GM12878 (cell line): Measurements from ENCODE around the gene APOH. TPM values are rescaled to one million over a fixed set of nuclear protein-coding genes. Genes with fewer than 3 reads are reported as not detected.

Experiments
- ATAC-seq: fragments of 200-7000 bp; cut with Tn5 transposase; 3 replicates; pipeline ENCODE4 v1.9.1; 2020; ENCODE audit warnings: mild to moderate bottlenecking, moderate library complexity
- BruUV-seq: library from RNA; stranded (reverse); fragments of 400-500 nt; replicated peaks from 2 replicates; lab custom pipeline; 2021; lab: Mats Ljungman, UMichigan
- CTCF ChIA-PET: fragments of 300-600 bp; sonication (Branson Sonifier 250); formaldehyde crosslinking; extraction: SDS; loops from one replicate; lab custom pipeline; 2021; ENCODE audit warnings: inconsistent platforms; lab: Yijun Ruan, JAX
- POLR2A ChIA-PET: fragments of 350-600 bp; formaldehyde crosslinking; extraction: SDS; loops from one replicate; lab custom pipeline; 2021; ENCODE audit warnings: inconsistent platforms; lab: Charles Lee
- RAD21 ChIA-PET: fragments of 300-600 bp; sonication (Branson Sonifier 250); formaldehyde crosslinking; loops from one replicate; lab custom pipeline; 2023; ENCODE audit warnings: antibody characterized with exemption; ENCODE audit not compliant: unreplicated experiment; lab: Charles Lee
- SMC1A ChIA-PET: fragments of 300-600 bp; sonication (Branson Sonifier 250); formaldehyde crosslinking; loops from one replicate; lab custom pipeline; 2023; ENCODE audit not compliant: unreplicated experiment, uncharacterized antibody; lab: Charles Lee
- DNase-seq: peaks from one replicate; pipeline ENCODE4 v3.0.0-alpha.2; 2011; ENCODE audit warnings: low read depth, low spot score
- FAIRE-seq: peaks from 3 replicates; lab custom pipeline; 2011; peaks lifted over from hg19 to GRCh38; lab: Jason Lieb, UNC
- H2AFZ ChIP-seq: 2 replicates; pipeline ENCODE4 v1.6.0; 2011; ENCODE audit warnings: low read depth, low read length, control low read depth; ENCODE audit not compliant: control insufficient read depth
- H3K27ac ChIP-seq: 2 replicates; pipeline ENCODE4 v1.5.1; 2011; ENCODE audit warnings: control low read depth; ENCODE audit not compliant: control insufficient read depth, insufficient read depth
- H3K27me3 ChIP-seq, 2 experiments: replicated peaks in 1 of 2; 2 replicates each; pipeline versions ENCODE4 v1.6.0 to v1.6.1; 2011; ENCODE audit warnings: low read length in 1 of 2; ENCODE audit not compliant: control insufficient read depth in 2 of 2, insufficient read depth in 2 of 2
- H3K36me3 ChIP-seq, 2 experiments: 2 replicates each; pipeline ENCODE4 v1.5.1; 2011; ENCODE audit warnings: low read length in 1 of 2; ENCODE audit not compliant: control insufficient read depth in 2 of 2, insufficient read depth in 2 of 2
- H3K4me1 ChIP-seq: 2 replicates; pipeline ENCODE4 v1.6.1; 2011; ENCODE audit warnings: mild to moderate bottlenecking, low read length, moderate library complexity, mixed read lengths; ENCODE audit not compliant: control insufficient read depth, insufficient read depth
- H3K4me2 ChIP-seq: 2 replicates; pipeline ENCODE4 v1.6.0; 2011; ENCODE audit warnings: control low read depth; ENCODE audit not compliant: control insufficient read depth, insufficient read depth
- H3K4me3 ChIP-seq: fragments of 200-600 bp; sonication (generic); 2 replicates; pipeline ENCODE4 v1.5.1; 2016
- H3K79me2 ChIP-seq: 2 replicates; pipeline ENCODE4 v1.6.0; 2011; ENCODE audit warnings: low read length; ENCODE audit not compliant: control insufficient read depth, insufficient read depth
- H3K9ac ChIP-seq: 2 replicates; pipeline ENCODE4 v1.8.0; 2011; ENCODE audit warnings: low read length, control low read depth, mixed read lengths; ENCODE audit not compliant: control insufficient read depth, insufficient read depth
- H3K9me3 ChIP-seq: replicated peaks from 3 replicates; pipeline ENCODE4 v1.5.1; 2011; ENCODE audit warnings: mild to moderate bottlenecking, low read length; ENCODE audit not compliant: control insufficient read depth, insufficient read depth
- H4K20me1 ChIP-seq: 2 replicates; pipeline ENCODE4 v1.6.0; 2011; ENCODE audit not compliant: control insufficient read depth, insufficient read depth
- ASH2L ChIP-seq: fragments of 300-600, 200-600 bp; sonication (generic); IDR thresholded peaks from 2 replicates; pipeline ENCODE4 v1.6.1; 2017; ENCODE audit warnings: low read depth, mild to moderate bottlenecking, borderline replicate concordance
- CBX3 ChIP-seq: fragments of 200-600 bp; sonication (generic); IDR thresholded peaks from 2 replicates; pipeline ENCODE4 v1.6.1; 2016; ENCODE audit warnings: low read depth, borderline replicate concordance
- CBX5 ChIP-seq: sonication (generic); IDR thresholded peaks from 2 replicates; pipeline ENCODE4 v1.6.1; 2016; ENCODE audit warnings: low read depth, moderate library complexity, mild to moderate bottlenecking, inconsistent platforms
- DPF2 ChIP-seq: fragments of 450-650 bp; IDR thresholded peaks from 2 replicates; pipeline ENCODE4 v1.6.1; 2017; ENCODE audit warnings: mild to moderate bottlenecking
- GATAD2B ChIP-seq: fragments of 450-650 bp; conservative IDR thresholded peaks from 2 replicates; pipeline ENCODE4 v1.6.1; 2017; ENCODE audit warnings: low read depth, mild to moderate bottlenecking, moderate library complexity
- NFYB ChIP-seq: IDR thresholded peaks from 2 replicates; pipeline ENCODE4 v1.6.1; 2011; ENCODE audit warnings: low read depth, mild to moderate bottlenecking, low read length, improper control_type of control experiment, moderate library complexity; ENCODE audit not compliant: insufficient read depth
- PKNOX1 ChIP-seq: fragments of 450-650 bp; IDR thresholded peaks from 2 replicates; pipeline ENCODE4 v1.6.1; 2016; ENCODE audit warnings: mild to moderate bottlenecking
- RBBP5 ChIP-seq: fragments of 200-600 bp; sonication (generic); conservative IDR thresholded peaks from 2 replicates; pipeline ENCODE4 v1.6.1; 2016
- RCOR1 ChIP-seq: conservative IDR thresholded peaks from 2 replicates; pipeline ENCODE4 v1.6.1; 2012; ENCODE audit warnings: low read depth, low read length, improper control_type of control experiment
- SMC3 ChIP-seq: IDR thresholded peaks from 2 replicates; pipeline ENCODE4 v1.6.1; 2011; ENCODE audit warnings: low read length, improper control_type of control experiment, borderline replicate concordance
- SRF ChIP-seq, 2 experiments: IDR thresholded peaks; 2 replicates each; pipeline ENCODE4 v1.6.1; 2011; ENCODE audit warnings: low read depth in 2 of 2, low read length in 2 of 2, mild to moderate bottlenecking in 1 of 2, moderate library complexity in 1 of 2
- ZNF207 ChIP-seq: fragments of 450-650 bp; IDR thresholded peaks from 2 replicates; pipeline ENCODE4 v1.6.1; 2014; ENCODE audit warnings: antibody characterized with exemption, mild to moderate bottlenecking, borderline replicate concordance
- WGBS: methylation state at CpG from one replicate; pipeline ENCODE4 v1.1.6; 2016; ENCODE audit warnings: low lambda C conversion rate; ENCODE audit not compliant: insufficient replicate concordance, insufficient coverage; ENCODE audit errors: missing lambda C conversion rate; 5-methylcytosine and 5-hydroxymethylcytosine counted together
- in situ Hi-C: fragments of 300-500 bp; cut with MboI; formaldehyde crosslinking; loops from 9 replicates; pipeline ENCODE4 v1.14.3; 2018; ENCODE audit warnings: mixed read lengths
- intact Hi-C: fragments of 100-400 bp; cut with micrococcal nuclease; formaldehyde crosslinking; loops from one replicate; pipeline ENCODE4 v1.14.2; 2022; ENCODE audit not compliant: unreplicated experiment
- polyA plus RNA-seq, 11 experiments: library from polyadenylated mRNA; depleted of rRNA in 4 of 11; unstranded in 6 of 11; stranded (reverse) in 5 of 11; fragments of >200 nt; fragmentation: Nextera tagmentation in 4 of 11; fragmentation: Illumina TruSeq in 1 of 11; extraction: Ambion mirVana in 4 of 11; extraction: Trizol in 1 of 11; gene quantifications; 1 replicate in 1 of 11; 2 replicates in 10 of 11; pipeline versions ENCODE4 v1.2.1 to v1.2.3, GENCODE V29; 2011 to 2016; ENCODE audit warnings: inconsistent platforms in 2 of 11, missing spikeins in 2 of 11, low read depth in 1 of 11
- total RNA-seq, 4 experiments: library from RNA; depleted of rRNA in 3 of 4; stranded (reverse); fragments of >200 nt in 3 of 4; fragmentation: Illumina TruSeq in 1 of 4; extraction: Trizol in 1 of 4; gene quantifications; 2 replicates each; pipeline versions ENCODE4 v1.2.1 to v1.2.3, GENCODE V29; 2013 to 2021

The APOH gene
- total and polyA plus RNA-seq, 10 of the 15 experiments (the other 5 are each of a cell fraction or from before 2014, with no cell fraction given): 1.8 TPM; not detected in 9

DNA sequence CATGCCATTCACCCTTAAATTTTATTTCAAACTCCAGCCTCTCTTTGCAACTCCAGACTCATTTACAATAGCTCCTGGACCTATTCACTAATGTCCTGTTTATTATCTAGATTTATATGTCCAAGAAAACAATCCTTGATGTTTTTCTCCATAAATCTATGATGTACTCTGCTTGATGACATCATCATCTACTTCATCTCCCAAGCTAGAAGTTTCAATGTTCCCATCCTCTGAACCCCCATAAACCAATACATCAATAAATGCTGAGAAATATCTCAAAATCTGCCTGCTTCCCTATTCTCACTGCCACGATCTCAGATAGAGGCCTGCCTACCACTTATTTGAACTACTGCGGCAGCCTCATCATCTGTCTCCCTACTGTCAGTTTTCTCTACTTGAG is 41.5 kb downstream of the APOH start (continued):
- TF ChIP-seq SMC3 (no peak), PKNOX1 (no peak), RBBP5 (no peak), GATAD2B (no peak)

DNA sequence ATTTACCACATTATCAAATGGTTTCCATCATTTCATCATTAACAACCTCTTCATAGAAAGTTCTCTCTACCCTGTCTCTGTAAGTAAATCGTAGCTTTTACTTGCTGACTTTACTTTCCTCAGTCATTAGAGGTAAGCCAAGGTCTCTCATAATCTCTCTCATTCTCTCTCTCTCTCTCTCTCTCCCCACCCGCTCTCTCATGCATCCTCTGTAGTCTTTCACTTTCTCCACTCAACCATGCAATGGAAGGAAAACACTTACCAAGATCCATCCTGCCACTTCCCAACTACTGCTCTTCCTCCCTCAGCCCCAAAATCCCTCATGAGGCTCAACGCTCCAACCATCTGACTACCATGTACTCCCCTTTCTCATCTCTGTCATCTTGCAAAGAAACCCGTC is 43.4 kb downstream of the APOH start:
- no peak overlapping the region for H3K27ac ChIP-seq
- intact Hi-C loops (no loop called here), in situ Hi-C loops (no loop called here)
- FAIRE-seq: no peak
- H3K79me2 ChIP-seq: no peaks in the 10 kb centered on the region
- H4K20me1 ChIP-seq: no peaks in the 10 kb centered on the region
- 65% methylated on average over 4 of the region's 4 CpGs for WGBS
- no peaks in the 10 kb centered on the region for H3K4me1 ChIP-seq
- no peaks in the 10 kb centered on the region for H3K36me3 ChIP-seq
- DNase-seq: no peak
- ChIA-PET SMC1A (interaction anchor here (1.0 kb wide), 1 partner anchor 20 kb away, joined by 3 read pairs; no protein-coding TSS in a partner anchor), RAD21 (interaction anchor here (0.6 kb wide), 1 partner anchor 954 kb away, joined by 3 read pairs; no protein-coding TSS in a partner anchor), POLR2A (no interaction called here), CTCF (no interaction called here)
- BruUV-seq: no TSS peak
- no peak overlapping the region for H3K9ac ChIP-seq
- TF ChIP-seq CBX3 (no peak), ASH2L (no peak), SRF (IDR thresholded peaks at IDR 0.05; ENCODE audit: low read depth in 2 of 2, low read length in 2 of 2) (no peak), NFYB (no peak), PKNOX1 (no peak), CBX5 (no peak), RBBP5 (no peak), DPF2 (no peak), RCOR1 (no peak), ZNF207 (no peak)
- H3K4me2 ChIP-seq: no peak overlapping the region
- H3K9me3 ChIP-seq: no peaks in the 10 kb centered on the region
- no peak overlapping the region for H2AFZ ChIP-seq
- no peak overlapping the region for H3K4me3 ChIP-seq
- no peaks in the 10 kb centered on the region for H3K27me3 ChIP-seq
- ATAC-seq: no peak
